Muscle layer of colon (tissue), 2 donors: ENCODE results near the gene KDM4C.

ENCODE experiments used
- H3K27ac ChIP-seq: one replicate; pipeline ENCODE4 v1.7.0; 2013; ENCODE audit warnings: low read depth, mild to moderate bottlenecking, low read length, moderate library complexity
- H3K27me3 ChIP-seq, 2 donors: one replicate each; pipeline ENCODE4 v1.7.0; 2013; ENCODE audit warnings: low read length in 2 of 2, mild to moderate bottlenecking in 2 of 2; ENCODE audit not compliant: insufficient read depth in 2 of 2, control insufficient read depth in 1 of 2
- H3K36me3 ChIP-seq: one replicate; pipeline ENCODE4 v1.7.0; 2013; ENCODE audit warnings: mild to moderate bottlenecking, low read length; ENCODE audit not compliant: insufficient read depth
- H3K4me1 ChIP-seq: one replicate; pipeline ENCODE4 v1.7.0; 2013; ENCODE audit warnings: mild to moderate bottlenecking, low read length; ENCODE audit not compliant: insufficient read depth
- H3K4me3 ChIP-seq, 2 donors: one replicate each; pipeline ENCODE4 v1.7.0; 2013; ENCODE audit warnings: low read length in 2 of 2, low read depth in 1 of 2, mild to moderate bottlenecking in 1 of 2, moderate library complexity in 1 of 2
- H3K9ac ChIP-seq: one replicate; pipeline ENCODE4 v1.7.0; 2013; ENCODE audit warnings: low read length
- H3K9me3 ChIP-seq: one replicate; pipeline ENCODE4 v1.7.0; 2013; ENCODE audit warnings: mild to moderate bottlenecking, low read length
- donor health status: abdominal sarcoma.
- donor health status: Adenocarcinoma of cecum.

Gene KDM4C

DNA sequence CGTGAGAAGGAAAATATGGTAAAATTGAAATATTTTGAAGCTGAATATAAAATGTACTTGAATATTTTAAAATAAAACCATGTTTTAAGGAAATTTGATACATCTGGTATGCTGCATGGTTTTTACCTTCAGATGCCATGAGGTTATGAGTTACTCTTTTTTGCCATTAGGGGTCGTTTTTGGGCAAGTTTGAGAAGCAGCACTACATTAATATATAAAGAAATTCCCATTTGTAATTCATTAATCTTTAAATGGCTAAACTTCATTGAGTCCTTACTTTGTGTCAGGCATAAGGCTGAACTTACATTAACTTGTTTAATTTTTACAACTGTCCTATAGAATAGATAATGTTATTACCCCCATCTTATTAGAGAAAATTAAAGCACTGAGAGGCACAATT, 152.3 kb downstream of the KDM4C start:
- Histone ChIP-seq H3K4me1 (no peaks in the 10 kb centered on the region), H3K9ac (no peak overlapping the region), H3K4me3 (no peak overlapping the region), H3K36me3 (no peaks in the 10 kb centered on the region), H3K27ac (no peak overlapping the region), H3K9me3 (no peaks in the 10 kb centered on the region), H3K27me3 (no peaks in the 10 kb centered on the region)

DNA sequence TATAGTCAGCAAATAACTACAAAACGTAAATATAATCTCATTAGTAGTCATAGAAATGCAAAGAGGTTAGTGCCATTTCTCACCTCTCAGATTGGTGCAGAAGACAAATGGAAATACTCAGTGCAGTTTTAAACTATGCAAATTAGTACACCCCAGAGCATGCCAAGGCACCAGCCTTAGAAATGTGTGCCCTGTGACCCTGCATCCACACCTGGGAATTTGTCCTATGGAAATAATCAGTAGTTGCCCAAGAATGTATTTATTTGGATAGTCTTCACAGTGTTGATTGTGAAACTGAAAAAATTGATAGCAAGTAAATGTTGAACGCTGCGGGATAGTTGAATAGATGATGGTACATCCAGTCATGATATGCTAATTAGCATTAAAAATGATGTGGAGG, 152.7 kb downstream of the KDM4C start:
- no peak overlapping the region for H3K4me3 ChIP-seq
- no peak overlapping the region for H3K27ac ChIP-seq
- no peaks in the 10 kb centered on the region for H3K27me3 ChIP-seq
- no peaks in the 10 kb centered on the region for H3K36me3 ChIP-seq
- no peaks in the 10 kb centered on the region for H3K9me3 ChIP-seq
- no peaks in the 10 kb centered on the region for H3K4me1 ChIP-seq
- H3K9ac ChIP-seq = no peak overlapping the region

DNA sequence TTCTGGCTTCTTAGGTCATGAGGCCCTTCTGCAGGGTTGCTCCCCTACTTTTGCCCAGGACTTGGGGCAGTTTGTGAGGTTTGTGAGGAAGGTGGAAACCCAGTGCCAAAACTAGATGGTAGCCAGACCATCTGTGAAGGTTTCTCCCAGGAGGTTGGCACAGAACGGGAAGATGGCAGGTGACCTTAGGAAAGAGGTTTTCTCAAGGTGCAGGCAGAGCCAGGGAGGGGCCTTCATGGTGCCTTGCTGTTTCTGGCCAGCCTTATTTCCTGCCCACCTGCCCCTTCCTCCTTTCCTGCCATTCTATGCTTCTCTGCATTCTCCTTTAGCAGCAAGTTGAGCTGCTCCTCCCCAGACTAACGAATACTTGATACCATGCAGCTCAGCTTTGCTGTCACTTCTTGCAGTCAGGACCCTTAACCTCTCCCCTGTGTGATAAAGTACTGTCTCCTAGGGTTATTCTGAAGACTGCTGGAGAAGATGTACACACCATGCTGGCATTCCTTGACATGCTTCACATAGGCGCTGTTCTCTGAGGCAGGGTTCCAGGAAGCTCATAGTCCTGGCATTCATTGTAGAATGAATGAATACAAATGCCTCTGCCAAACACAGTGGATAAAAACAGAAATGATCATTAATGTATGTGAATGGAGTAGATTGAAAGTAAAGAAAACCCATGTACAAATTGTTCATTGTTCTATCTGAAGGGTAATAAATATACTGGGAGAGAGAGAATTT, 154.3 kb downstream of the KDM4C start:
- Histone ChIP-seq H3K27ac (no peak overlapping the region), H3K27me3 (no peaks in the 10 kb centered on the region), H3K4me3 (no peak overlapping the region), H3K4me1 (no peaks in the 10 kb centered on the region), H3K36me3 (no peaks in the 10 kb centered on the region), H3K9me3 (no peaks in the 10 kb centered on the region), H3K9ac (no peak overlapping the region)

DNA sequence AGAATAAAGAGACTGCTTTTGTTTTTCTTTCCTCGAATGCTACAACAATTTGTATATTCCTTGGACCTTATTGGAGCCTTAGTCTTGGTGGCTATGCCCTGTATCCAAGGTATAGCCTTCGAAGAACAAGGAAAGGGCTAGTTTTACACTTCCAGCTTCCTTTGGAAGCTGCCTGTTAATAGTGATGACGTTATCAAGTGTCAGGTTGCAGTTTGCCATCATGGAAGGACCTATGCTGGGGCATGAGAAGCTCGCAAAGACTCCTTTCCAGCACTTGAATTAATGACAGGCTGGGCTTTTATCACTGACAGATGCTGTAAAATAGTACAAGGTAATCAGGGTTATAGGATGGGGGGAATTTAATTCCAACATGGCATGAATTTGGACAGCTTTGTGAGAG, 157.9 kb downstream of the KDM4C start:
- no peaks in the 10 kb centered on the region for H3K27me3 ChIP-seq
- no peaks in the 10 kb centered on the region for H3K9me3 ChIP-seq
- no peaks in the 10 kb centered on the region for H3K4me1 ChIP-seq
- H3K27ac ChIP-seq = no peak overlapping the region
- H3K36me3 ChIP-seq = no peaks in the 10 kb centered on the region
- no peak overlapping the region for H3K9ac ChIP-seq
- no peak overlapping the region for H3K4me3 ChIP-seq

DNA sequence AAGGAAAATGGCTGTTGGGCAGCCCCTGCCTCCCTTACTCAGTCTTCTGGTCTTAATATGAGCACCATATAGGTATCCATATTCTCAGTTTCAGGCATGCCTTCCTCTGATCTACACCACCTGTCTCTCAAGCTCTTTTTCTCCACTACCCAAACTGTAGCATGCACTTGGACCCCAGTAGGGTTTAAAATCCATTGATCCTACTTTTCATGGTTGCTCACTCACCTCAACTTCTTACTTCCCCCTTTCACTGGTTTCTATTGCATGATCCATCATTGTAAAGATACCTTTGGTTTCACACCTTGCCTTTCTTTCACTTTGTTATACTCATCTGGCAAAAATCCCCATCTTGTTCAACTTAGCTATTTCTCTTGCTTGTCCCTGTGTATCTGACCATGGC, 159.4 kb downstream of the KDM4C start:
- H3K27me3 ChIP-seq = no peaks in the 10 kb centered on the region
- peaks cover 8% of the 10 kb centered on the region for H3K36me3 ChIP-seq
- H3K27ac ChIP-seq = no peak overlapping the region
- H3K9ac ChIP-seq = no peak overlapping the region
- H3K9me3 ChIP-seq = no peaks in the 10 kb centered on the region
- no peak overlapping the region for H3K4me3 ChIP-seq
- no peaks in the 10 kb centered on the region for H3K4me1 ChIP-seq

DNA sequence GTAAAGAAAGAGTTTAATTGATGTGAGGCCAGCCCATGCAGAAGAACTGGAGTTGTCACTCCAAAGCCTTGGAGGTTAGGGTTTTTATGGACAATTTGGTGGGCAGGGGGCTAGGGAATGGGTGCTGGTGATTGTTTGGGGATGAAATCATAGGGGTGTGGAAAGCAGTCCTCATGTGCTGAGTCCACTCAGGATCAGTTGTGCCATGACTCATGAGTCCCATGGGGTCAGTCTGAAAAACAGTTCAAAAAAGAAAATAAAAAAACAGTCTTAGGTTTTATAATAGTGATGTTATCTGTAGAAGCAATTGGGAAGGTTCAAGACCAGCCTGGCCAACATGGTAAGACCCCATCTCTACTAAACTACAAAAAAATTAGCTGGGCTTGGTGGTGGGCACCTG, 162.3 kb downstream of the KDM4C start:
- H3K9ac ChIP-seq = no peak overlapping the region
- H3K4me1 ChIP-seq = no peaks in the 10 kb centered on the region
- no peaks in the 10 kb centered on the region for H3K27me3 ChIP-seq
- H3K27ac ChIP-seq = no peak overlapping the region
- no peaks in the 10 kb centered on the region for H3K9me3 ChIP-seq
- peaks cover 11% of the 10 kb centered on the region for H3K36me3 ChIP-seq
- no peak overlapping the region for H3K4me3 ChIP-seq

DNA sequence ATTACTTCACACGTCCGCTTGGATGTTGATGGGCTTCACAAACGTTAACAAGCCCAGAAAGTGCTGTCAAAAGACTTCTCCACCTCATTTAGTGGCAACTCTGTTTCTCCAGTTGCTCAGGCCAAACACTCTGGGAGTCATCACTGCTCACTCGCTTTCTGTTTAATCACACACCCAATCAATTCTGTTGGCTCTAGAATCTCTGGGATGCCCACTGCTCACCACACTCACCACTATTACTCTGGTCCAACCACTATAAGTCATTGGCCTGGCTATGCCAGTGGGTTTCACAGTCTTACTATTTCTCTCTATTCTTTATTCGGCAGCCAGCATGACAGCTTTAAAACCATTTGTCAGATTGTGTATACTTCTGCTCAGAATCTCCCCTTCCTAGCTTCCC, 163.5 kb downstream of the KDM4C start:
- H3K27ac ChIP-seq = no peak overlapping the region
- no peak overlapping the region for H3K9ac ChIP-seq
- H3K36me3 ChIP-seq = peaks cover 11% of the 10 kb centered on the region
- no peaks in the 10 kb centered on the region for H3K9me3 ChIP-seq
- H3K27me3 ChIP-seq = no peaks in the 10 kb centered on the region
- no peaks in the 10 kb centered on the region for H3K4me1 ChIP-seq
- H3K4me3 ChIP-seq = no peak overlapping the region

DNA sequence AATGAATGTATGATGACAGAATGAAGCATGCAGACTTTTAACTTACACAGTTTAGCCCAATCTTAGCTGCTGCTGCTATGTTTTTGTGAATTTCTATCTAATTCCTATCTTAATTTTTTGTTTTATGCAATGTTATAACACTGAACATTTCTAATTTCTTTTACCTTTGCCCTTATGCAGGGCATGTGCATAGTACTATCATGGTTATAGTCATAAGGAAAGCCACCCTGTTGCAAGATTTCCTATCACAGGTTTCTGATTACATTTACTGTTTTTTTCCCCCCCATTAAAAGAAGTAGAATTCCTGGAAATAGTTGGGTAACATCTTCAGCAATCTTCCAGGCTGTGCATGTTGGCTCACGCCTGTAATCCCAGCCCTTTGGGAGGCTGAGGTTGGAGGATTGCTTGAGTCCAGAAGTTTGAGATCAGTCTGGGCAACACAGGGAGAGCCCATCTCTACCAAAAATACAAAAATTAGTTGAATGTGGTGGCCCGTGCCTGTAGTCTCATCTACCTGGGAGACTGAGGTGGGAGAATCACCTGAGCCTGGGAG, 164.4 kb downstream of the KDM4C start:
- H3K9me3 ChIP-seq = no peaks in the 10 kb centered on the region
- no peak overlapping the region for H3K4me3 ChIP-seq
- H3K27me3 ChIP-seq = no peaks in the 10 kb centered on the region
- H3K9ac ChIP-seq = no peak overlapping the region
- H3K27ac ChIP-seq = no peak overlapping the region
- peaks cover 11% of the 10 kb centered on the region for H3K36me3 ChIP-seq
- H3K4me1 ChIP-seq = no peaks in the 10 kb centered on the region

DNA sequence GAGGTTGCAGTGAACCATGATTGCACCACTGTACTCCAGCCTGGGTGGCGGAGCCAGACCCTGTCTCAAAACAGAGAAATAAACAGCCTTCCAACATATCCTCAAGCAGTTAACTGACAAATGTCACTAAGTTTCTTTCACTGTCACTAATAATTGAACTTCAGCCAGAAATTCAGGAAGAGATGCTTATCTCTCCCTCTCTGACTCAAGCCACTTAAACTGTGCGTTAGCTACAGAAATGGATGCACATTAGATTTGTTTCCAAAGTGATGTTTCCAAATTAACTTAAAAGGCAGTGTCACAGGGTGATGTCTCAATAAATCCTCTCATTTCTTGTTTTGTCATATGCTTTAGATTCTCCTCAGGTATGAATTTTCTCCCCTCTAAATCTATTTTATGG, 164.9 kb downstream of the KDM4C start:
- no peak overlapping the region for H3K4me3 ChIP-seq
- no peak overlapping the region for H3K9ac ChIP-seq
- H3K9me3 ChIP-seq = no peaks in the 10 kb centered on the region
- H3K4me1 ChIP-seq = no peaks in the 10 kb centered on the region
- H3K27me3 ChIP-seq = no peaks in the 10 kb centered on the region
- no peak overlapping the region for H3K27ac ChIP-seq
- peaks cover 11% of the 10 kb centered on the region for H3K36me3 ChIP-seq

DNA sequence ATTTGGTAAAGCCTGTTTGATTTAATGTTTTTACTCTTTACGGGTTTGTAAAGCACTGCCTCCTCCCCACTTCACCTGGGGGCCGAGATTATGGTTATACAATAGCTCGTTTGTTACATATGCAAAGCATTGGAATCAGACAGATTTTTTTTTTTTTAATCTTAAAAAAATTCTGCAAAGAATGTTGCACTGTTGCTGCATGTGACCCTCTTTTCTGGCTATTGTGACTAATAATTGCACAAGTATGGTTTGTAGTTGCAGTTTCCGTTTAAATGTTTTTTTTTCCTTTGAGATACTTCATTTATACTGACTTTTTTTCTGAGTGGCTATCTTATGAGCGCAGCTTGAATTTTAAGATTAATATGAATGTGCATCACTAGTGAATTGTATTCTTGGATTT, 165.3 kb downstream of the KDM4C start:
- Histone ChIP-seq H3K9ac (no peak overlapping the region), H3K4me3 (no peak overlapping the region), H3K27me3 (no peaks in the 10 kb centered on the region), H3K9me3 (no peaks in the 10 kb centered on the region), H3K27ac (no peak overlapping the region), H3K4me1 (no peaks in the 10 kb centered on the region), H3K36me3 (peaks cover 11% of the 10 kb centered on the region)

DNA sequence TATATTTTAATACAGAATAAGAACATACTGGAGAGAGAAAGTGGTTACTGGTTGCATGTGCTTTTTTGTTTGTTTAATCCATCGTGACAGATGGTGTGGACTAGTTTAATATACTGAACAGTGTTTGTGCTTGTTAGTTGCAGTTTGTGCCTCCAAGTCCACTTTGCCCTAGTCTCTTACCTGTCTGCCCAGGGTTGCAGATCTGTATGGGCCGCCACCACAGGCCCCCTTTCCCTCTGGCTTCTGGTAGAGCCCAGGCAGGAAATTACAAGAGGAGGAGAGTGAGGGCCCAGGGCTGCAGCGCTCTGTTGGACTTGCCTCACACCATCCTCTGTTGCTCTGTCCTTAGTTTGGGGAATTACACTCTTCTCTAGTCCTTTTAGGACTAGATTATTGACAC, 166.4 kb downstream of the KDM4C start:
- peaks cover 11% of the 10 kb centered on the region for H3K36me3 ChIP-seq
- no peaks in the 10 kb centered on the region for H3K27me3 ChIP-seq
- H3K4me3 ChIP-seq = no peak overlapping the region
- no peaks in the 10 kb centered on the region for H3K9me3 ChIP-seq
- no peaks in the 10 kb centered on the region for H3K4me1 ChIP-seq
- H3K27ac ChIP-seq = no peak overlapping the region
- no peak overlapping the region for H3K9ac ChIP-seq

DNA sequence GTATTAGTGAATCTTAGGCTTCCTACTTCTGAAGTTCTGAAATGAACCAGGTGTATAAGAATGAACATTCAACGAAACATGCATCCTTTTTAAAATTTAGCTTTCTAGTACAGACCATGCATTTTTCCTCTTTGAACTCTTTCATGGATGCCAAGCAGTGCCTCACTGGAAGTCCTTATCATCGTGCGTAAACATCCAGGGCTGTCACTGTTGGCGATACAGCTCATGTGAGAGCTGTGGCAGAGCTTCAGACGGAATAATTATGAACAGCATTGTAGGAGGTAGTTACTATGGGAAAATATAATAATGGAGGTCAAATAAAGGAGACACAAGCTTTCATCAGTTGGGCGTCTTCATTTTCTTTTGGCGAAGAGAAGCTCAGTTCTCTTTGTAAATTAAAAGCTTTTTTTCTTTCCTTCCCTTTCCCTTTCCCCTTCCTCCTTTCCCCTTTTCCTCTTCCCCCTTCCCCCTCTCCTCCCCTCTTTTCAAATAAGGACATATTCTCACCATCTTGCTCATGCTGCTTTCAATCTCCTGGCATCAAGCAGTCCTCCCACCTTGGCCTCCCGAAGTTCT, 167.3 kb downstream of the KDM4C start:
- H3K27ac ChIP-seq = no peak overlapping the region
- H3K9me3 ChIP-seq = no peaks in the 10 kb centered on the region
- H3K4me1 ChIP-seq = no peaks in the 10 kb centered on the region
- peaks cover 11% of the 10 kb centered on the region for H3K36me3 ChIP-seq
- no peaks in the 10 kb centered on the region for H3K27me3 ChIP-seq
- H3K4me3 ChIP-seq = no peak overlapping the region
- no peak overlapping the region for H3K9ac ChIP-seq
